ENCODE data around the gene CLCN3. TPM values are rescaled to one million over a fixed set of nuclear protein-coding genes. Genes with fewer than 3 reads are reported as not detected.

The CLCN3 gene
- total RNA-seq, 4 donors from 2014 or later = 14.0 to 61.5 (median 44.7) TPM

- no peak overlapping the region for H3K4me3 ChIP-seq
- peaks cover 0 to 4% (median 0%) of the 10 kb centered on the region in 3 donors for H3K36me3 ChIP-seq
- H3K4me1 ChIP-seq = no peaks in the 10 kb centered on the region
- H3K9me3 ChIP-seq = no peaks in the 10 kb centered on the region
- H3K27ac ChIP-seq = no peak overlapping the region
- DNase-seq = no peak
- H3K27me3 ChIP-seq = no peaks in the 10 kb centered on the region
- no peak for TF ChIP-seq POLR2A (IDR thresholded peaks at IDR 0.05)
- no peak for TF ChIP-seq CTCF (IDR thresholded peaks at IDR 0.05)
Observed at GRCh38 chr4:169632896-169633295, 12.5 kb downstream of the CLCN3 start.

- no peak for TF ChIP-seq POLR2A (IDR thresholded peaks at IDR 0.05)
- Histone ChIP-seq H3K4me3 (no peak overlapping the region), H3K4me1 (no peaks in the 10 kb centered on the region), H3K36me3 (peaks cover 0 to 6% (median 0%) of the 10 kb centered on the region in 3 donors), H3K9me3 (no peaks in the 10 kb centered on the region), H3K27me3 (no peaks in the 10 kb centered on the region), H3K27ac (no peak overlapping the region)
- no peak for DNase-seq
Observed at GRCh38 chr4:169634975-169635374, 14.6 kb downstream of the CLCN3 start.

GRCh38 chr4:169640261-169640870 is 20.0 kb downstream of the CLCN3 start:
- TF ChIP-seq CTCF (IDR thresholded peaks at IDR 0.05) (no peak), POLR2A (IDR thresholded peaks at IDR 0.05) (no peak)
- H3K4me3 ChIP-seq = no peak overlapping the region
- peaks cover 0 to 25% (median 0%) of the 10 kb centered on the region in 3 donors for H3K36me3 ChIP-seq
- H3K4me1 ChIP-seq = no peaks in the 10 kb centered on the region
- H3K27ac ChIP-seq = no peak overlapping the region
- no peaks in the 10 kb centered on the region for H3K9me3 ChIP-seq
- DNase-seq = no peak
- no peaks in the 10 kb centered on the region for H3K27me3 ChIP-seq

- Histone ChIP-seq H3K4me1 (peaks cover 0 to 5% (median 0%) of the 10 kb centered on the region in 4 donors), H3K27ac (no peak overlapping the region), H3K36me3 (peaks cover 0 to 21% (median 0%) of the 10 kb centered on the region in 3 donors), H3K4me3 (no peak overlapping the region), H3K27me3 (no peaks in the 10 kb centered on the region), H3K9me3 (no peaks in the 10 kb centered on the region)
- DNase-seq = no peak
- no peak for TF ChIP-seq POLR2A (IDR thresholded peaks at IDR 0.05)
- TF ChIP-seq CTCF (IDR thresholded peaks at IDR 0.05) = no peak
Observed at GRCh38 chr4:169644802-169645201, 24.4 kb downstream of the CLCN3 start.

GRCh38 chr4:169645627-169646026 is 25.2 kb downstream of the CLCN3 start:
- no peaks in the 10 kb centered on the region for H3K27me3 ChIP-seq
- no peak for DNase-seq
- H3K4me3 ChIP-seq = no peak overlapping the region
- no peaks in the 10 kb centered on the region for H3K9me3 ChIP-seq
- peaks cover 0 to 18% (median 0%) of the 10 kb centered on the region in 3 donors for H3K36me3 ChIP-seq
- no peak overlapping the region for H3K27ac ChIP-seq
- H3K4me1 ChIP-seq = peaks cover 0 to 7% (median 0%) of the 10 kb centered on the region in 4 donors
- no peak for TF ChIP-seq POLR2A (IDR thresholded peaks at IDR 0.05)
- TF ChIP-seq CTCF (IDR thresholded peaks at IDR 0.05) = no peak

- Histone ChIP-seq H3K27ac (no peak overlapping the region), H3K36me3 (peaks cover 0 to 3% (median 0%) of the 10 kb centered on the region in 3 donors), H3K4me1 (peaks cover 0 to 7% (median 0%) of the 10 kb centered on the region in 4 donors), H3K4me3 (no peak overlapping the region), H3K9me3 (no peaks in the 10 kb centered on the region), H3K27me3 (no peaks in the 10 kb centered on the region)
- TF ChIP-seq CTCF (IDR thresholded peaks at IDR 0.05) (no peak), POLR2A (IDR thresholded peaks at IDR 0.05) (no peak)
- no peak for DNase-seq
Observed at GRCh38 chr4:169649545-169650226, 29.3 kb downstream of the CLCN3 start.
